Activated T-cell treated with anti-CD3 and anti-CD28 coated beads, Interleukin-2, amount 50 U/mL, for 24 hours (primary cell): ENCODE results near the gene MARVELD1.
A peak's percentile ranks its signal among the peaks of the same experiment; 100 is the strongest.
"Not testable (repeated sequence)": the region's sequence is repeated elsewhere in the genome, so short reads cannot be mapped to it uniquely, and the experiment has no call there.

Experiments used
- DNase-seq: peaks from one replicate; pipeline ENCODE4 v3.0.0-alpha.2; 2020
- H3K27ac Mint-ChIP-seq: 2 replicates; pipeline ENCODE4 v1.8.0; 2020; ENCODE audit warnings: mild to moderate bottlenecking, mixed read lengths
- H3K27me3 Mint-ChIP-seq: 2 replicates; pipeline ENCODE4 v1.8.0; 2020; ENCODE audit warnings: mixed read lengths
- H3K36me3 Mint-ChIP-seq: 2 replicates; pipeline ENCODE4 v1.8.0; 2020; ENCODE audit warnings: low read depth, mixed read lengths
- H3K4me1 Mint-ChIP-seq: 2 replicates; pipeline ENCODE4 v1.8.0; 2020; ENCODE audit warnings: low read depth, mixed read lengths
- H3K4me3 Mint-ChIP-seq: 2 replicates; pipeline ENCODE4 v1.8.0; 2020; ENCODE audit warnings: mild to moderate bottlenecking, moderate library complexity, mixed read lengths
- H3K9me3 Mint-ChIP-seq: 2 replicates; pipeline ENCODE4 v1.8.0; 2020; ENCODE audit warnings: mixed read lengths

The MARVELD1 gene

GRCh38 chr10:97685395-97685958 is 28.1 kb upstream of the MARVELD1 start:
- Mint-ChIP-seq H3K9me3 (no peaks in the 10 kb centered on the region), H3K27me3 (no peaks in the 10 kb centered on the region), H3K36me3 (no peaks in the 10 kb centered on the region), H3K4me3 (no peak overlapping the region), H3K4me1 (peaks cover 25% of the 10 kb centered on the region), H3K27ac (no peak overlapping the region)
- DNase-seq = no peak

- no peaks in the 10 kb centered on the region for H3K9me3 Mint-ChIP-seq
- peak overlapping the region; percentile 82 for H3K27ac Mint-ChIP-seq
These were observed 27.1 kb upstream of the MARVELD1 start for GRCh38 chr10:97686301-97686961.

GRCh38 chr10:97686962-97687784 is 26.4 kb upstream of the MARVELD1 start, which contains the start of gene AVPI1:
Gene AVPI1 (minus strand): TSS chr10:97687241. CDS start chr10:97679905, 7,336 bp downstream.
- peak within 1 kb of the TSS; percentile 79 for H3K4me3 Mint-ChIP-seq
- H3K9me3 Mint-ChIP-seq = no peaks in the 10 kb centered on the region
- DNase-seq = peak; percentile 96
- H3K36me3 Mint-ChIP-seq = no peaks in the 10 kb centered on the region
- H3K27me3 Mint-ChIP-seq = no peaks in the 10 kb centered on the region
- H3K27ac Mint-ChIP-seq = peak within 1 kb of the TSS; percentile 82
- H3K4me1 Mint-ChIP-seq = peaks cover 25% of the 10 kb centered on the region

More at GRCh38 chr10:97686301-97686961, 27.1 kb upstream of the MARVELD1 start:
- Mint-ChIP-seq H3K4me3 (peak overlapping the region; percentile 79), H3K4me1 (peaks cover 25% of the 10 kb centered on the region), H3K36me3 (no peaks in the 10 kb centered on the region), H3K27me3 (no peaks in the 10 kb centered on the region)
- no peak for DNase-seq

- no peak for DNase-seq
- Mint-ChIP-seq H3K4me1 (peaks cover 25% of the 10 kb centered on the region), H3K27ac (peak overlapping the region; percentile 48), H3K4me3 (peak overlapping the region; percentile 64), H3K36me3 (no peaks in the 10 kb centered on the region), H3K9me3 (no peaks in the 10 kb centered on the region), H3K27me3 (no peaks in the 10 kb centered on the region)
These were observed 25.4 kb upstream of the MARVELD1 start for GRCh38 chr10:97687785-97688781.

- no peak for DNase-seq
- H3K27me3 Mint-ChIP-seq = no peaks in the 10 kb centered on the region
These were observed 23.9 kb upstream of the MARVELD1 start for GRCh38 chr10:97689559-97690020.

GRCh38 chr10:97690133-97690532 is 23.4 kb upstream of the MARVELD1 start:
- Mint-ChIP-seq H3K4me3 (no peak overlapping the region), H3K36me3 (no peaks in the 10 kb centered on the region), H3K4me1 (peaks cover 20% of the 10 kb centered on the region), H3K27me3 (no peaks in the 10 kb centered on the region), H3K9me3 (no peaks in the 10 kb centered on the region), H3K27ac (no peak overlapping the region)
- no peak for DNase-seq

More at GRCh38 chr10:97689559-97690020, 23.9 kb upstream of the MARVELD1 start:
- Mint-ChIP-seq H3K27ac (no peak overlapping the region), H3K36me3 (no peaks in the 10 kb centered on the region), H3K4me3 (no peak overlapping the region), H3K4me1 (peaks cover 25% of the 10 kb centered on the region), H3K9me3 (no peaks in the 10 kb centered on the region)

- not testable (repeated sequence) for H3K27ac Mint-ChIP-seq, H3K36me3 Mint-ChIP-seq, H3K9me3 Mint-ChIP-seq, H3K4me1 Mint-ChIP-seq, H3K4me3 Mint-ChIP-seq, DNase-seq
- peaks cover 11% of the 10 kb centered on the region for H3K27me3 Mint-ChIP-seq
These were observed 15.4 kb upstream of the MARVELD1 start for GRCh38 chr10:97698072-97698655.

- no peaks in the 10 kb centered on the region for H3K4me1 Mint-ChIP-seq
- H3K9me3 Mint-ChIP-seq = no peaks in the 10 kb centered on the region
- DNase-seq = no peak
- peaks cover 7% of the 10 kb centered on the region for H3K27me3 Mint-ChIP-seq
- no peak overlapping the region for H3K4me3 Mint-ChIP-seq
- H3K36me3 Mint-ChIP-seq = no peaks in the 10 kb centered on the region
- no peak overlapping the region for H3K27ac Mint-ChIP-seq
These were observed 12.0 kb upstream of the MARVELD1 start for GRCh38 chr10:97701438-97702069.

- no peaks in the 10 kb centered on the region for H3K9me3 Mint-ChIP-seq
- H3K4me1 Mint-ChIP-seq = no peaks in the 10 kb centered on the region
- peaks cover 12% of the 10 kb centered on the region for H3K27me3 Mint-ChIP-seq
- no peak overlapping the region for H3K27ac Mint-ChIP-seq
- no peaks in the 10 kb centered on the region for H3K36me3 Mint-ChIP-seq
- DNase-seq = no peak
- H3K4me3 Mint-ChIP-seq = no peak overlapping the region
These were observed 10.0 kb upstream of the MARVELD1 start for GRCh38 chr10:97703398-97704067.

GRCh38 chr10:97704341-97704740 is 9.2 kb upstream of the MARVELD1 start:
- H3K4me3 Mint-ChIP-seq = no peak overlapping the region
- H3K36me3 Mint-ChIP-seq = no peaks in the 10 kb centered on the region
- no peak overlapping the region for H3K27ac Mint-ChIP-seq
- no peak for DNase-seq
- peaks cover 19% of the 10 kb centered on the region for H3K27me3 Mint-ChIP-seq
- H3K9me3 Mint-ChIP-seq = no peaks in the 10 kb centered on the region
- H3K4me1 Mint-ChIP-seq = no peaks in the 10 kb centered on the region

GRCh38 chr10:97705006-97705670 is 8.4 kb upstream of the MARVELD1 start:
- no peaks in the 10 kb centered on the region for H3K4me1 Mint-ChIP-seq
- no peak overlapping the region for H3K27ac Mint-ChIP-seq
- no peaks in the 10 kb centered on the region for H3K36me3 Mint-ChIP-seq
- no peak overlapping the region for H3K4me3 Mint-ChIP-seq
- H3K9me3 Mint-ChIP-seq = no peaks in the 10 kb centered on the region
- DNase-seq = no peak
- H3K27me3 Mint-ChIP-seq = peaks cover 26% of the 10 kb centered on the region

GRCh38 chr10:97707134-97707861 is 6.2 kb upstream of the MARVELD1 start:
- H3K4me3 Mint-ChIP-seq = no peak overlapping the region
- DNase-seq = no peak
- peaks cover 29% of the 10 kb centered on the region for H3K27me3 Mint-ChIP-seq
- H3K9me3 Mint-ChIP-seq = no peaks in the 10 kb centered on the region
- H3K4me1 Mint-ChIP-seq = no peaks in the 10 kb centered on the region
- H3K36me3 Mint-ChIP-seq = no peaks in the 10 kb centered on the region
- no peak overlapping the region for H3K27ac Mint-ChIP-seq
